Iris pigment epithelial cell (primary cell): ENCODE data around the gene SOCS4.
A peak's percentile ranks its signal among the peaks of the same experiment; 100 is the strongest.
"Not testable (repeated sequence)": the region's sequence is repeated elsewhere in the genome, so short reads cannot be mapped to it uniquely, and the experiment has no call there.

ENCODE experiments used
- DNase-seq: peaks from one replicate; pipeline ENCODE4 v3.0.0-alpha.2; 2011; ENCODE audit warnings: low read depth

SOCS4 gene

GRCh38 chr14:55052269-55052930 lies 25.4 kb downstream of the SOCS4 start:
- peak; percentile 27 for DNase-seq

GRCh38 chr14:55053018-55053417 lies 26.0 kb downstream of the SOCS4 start:
- DNase-seq: no peak

GRCh38 chr14:55053500-55053899 lies 26.5 kb downstream of the SOCS4 start:
- DNase-seq: no peak

GRCh38 chr14:55054098-55054497 lies 27.1 kb downstream of the SOCS4 start:
- no peak for DNase-seq

- DNase-seq: no peak
Measured at GRCh38 chr14:55057919-55058318, 30.9 kb downstream of the SOCS4 start.

GRCh38 chr14:55059333-55059732 lies 32.3 kb downstream of the SOCS4 start:
- DNase-seq: peak; percentile 28

- no peak for DNase-seq
Measured at GRCh38 chr14:55062517-55063351, 35.7 kb downstream of the SOCS4 start.

GRCh38 chr14:55064896-55065295 lies 37.9 kb downstream of the SOCS4 start:
- DNase-seq: not testable (repeated sequence)

- DNase-seq: no peak
Measured at GRCh38 chr14:55065411-55065810, 38.4 kb downstream of the SOCS4 start.

GRCh38 chr14:55066223-55066622 lies 39.2 kb downstream of the SOCS4 start:
- DNase-seq: no peak

- peak; percentile 55 for DNase-seq
Measured at GRCh38 chr14:55070981-55071411, 44.0 kb downstream of the SOCS4 start.

- peak; percentile 86 for DNase-seq
Measured at GRCh38 chr14:55071870-55072640, 45.0 kb downstream of the SOCS4 start.

GRCh38 chr14:55073856-55074255 lies 46.8 kb downstream of the SOCS4 start:
- peak; percentile 89 for DNase-seq

GRCh38 chr14:55074662-55075061 lies 47.6 kb downstream of the SOCS4 start:
- peak; percentile 64 for DNase-seq

GRCh38 chr14:55075628-55076175 lies 48.7 kb downstream of the SOCS4 start:
- DNase-seq: peak; percentile 70

- peak; percentile 59 for DNase-seq
Measured at GRCh38 chr14:55077170-55078151, 50.4 kb downstream of the SOCS4 start.

GRCh38 chr14:55079961-55080360 lies 52.9 kb downstream of the SOCS4 start:
- not testable (repeated sequence) for DNase-seq

GRCh38 chr14:55084401-55085059 lies 57.5 kb downstream of the SOCS4 start:
- no peak for DNase-seq

GRCh38 chr14:55085060-55085660 lies 58.1 kb downstream of the SOCS4 start:
- DNase-seq: no peak

- no peak for DNase-seq
Measured at GRCh38 chr14:55086938-55087337, 59.9 kb downstream of the SOCS4 start.
